A549 (cell line): ENCODE results near the gene C2orf78. TPM values are rescaled to one million over a fixed set of nuclear protein-coding genes. Genes with fewer than 3 reads are reported as not detected.
"Not testable (repeated sequence)": the region's sequence is repeated elsewhere in the genome, so short reads cannot be mapped to it uniquely, and the experiment has no call there.

ENCODE experiments used
- ATAC-seq, 2 experiments: fragments of 200-7000 bp in 1 of 2; fragments of >200 bp in 1 of 2; cut with Nextera tagmentation in 1 of 2; cut with Tn5 transposase in 1 of 2; 3 replicates each; pipeline versions ENCODE4 v1.8.0 to v1.9.1; 2018 to 2020; ENCODE audit warnings: mild to moderate bottlenecking in 1 of 2, moderate library complexity in 1 of 2
- CTCF ChIA-PET: fragments of 300-600 bp; sonication (Branson Sonifier 250); formaldehyde crosslinking; extraction: SDS; loops from one replicate; lab custom pipeline; 2021; ENCODE audit warnings: antibody characterized with exemption, inconsistent platforms; lab: Yijun Ruan, JAX
- POLR2A ChIA-PET: fragments of 350-600 bp; formaldehyde crosslinking; extraction: SDS; loops from one replicate; lab custom pipeline; 2021; ENCODE audit warnings: antibody characterized with exemption, inconsistent platforms; lab: Yijun Ruan, JAX
- DNase-seq, 2 experiments: peaks; one replicate each; pipeline versions ENCODE4 v3.0.0 to v3.0.0-alpha.2; 2011 to 2016; ENCODE audit warnings: low read depth in 1 of 2, low spot score in 1 of 2
- FAIRE-seq: peaks from 2 replicates; lab custom pipeline; 2011; peaks lifted over from hg19 to GRCh38; lab: Jason Lieb, UNC
- H3K27ac ChIP-seq, 2 experiments: fragments of >200 bp; sonication (Bioruptor Twin); formaldehyde crosslinking; 3 replicates each; pipeline ENCODE4 v1.5.1; 2016 to 2017
- H3K4me1 ChIP-seq: fragments of >200 bp; sonication (Bioruptor Twin); formaldehyde crosslinking; 3 replicates; pipeline ENCODE4 v1.6.1; 2016
- H3K4me2 ChIP-seq: fragments of >200 bp; sonication (Bioruptor Twin); formaldehyde crosslinking; 3 replicates; pipeline ENCODE4 v1.6.1; 2016
- H3K4me3 ChIP-seq: fragments of >200 bp; sonication (Bioruptor Twin); formaldehyde crosslinking; 3 replicates; pipeline ENCODE4 v1.5.1; 2016
- H3K9me3 ChIP-seq: fragments of >200 bp; sonication (Bioruptor Twin); formaldehyde crosslinking; 3 replicates; pipeline ENCODE4 v1.6.1; 2016
- BCL3 ChIP-seq: fragments of >200 bp; sonication (Bioruptor Twin); formaldehyde crosslinking; IDR thresholded peaks from 3 replicates; pipeline ENCODE4 v1.6.1; 2016
- CBX8 ChIP-seq: fragments of 200-600 bp; sonication (generic); IDR thresholded peaks from 2 replicates; pipeline ENCODE4 v1.6.1; 2016
- CEBPB ChIP-seq, 2 experiments: fragments of >200 bp in 1 of 2; sonication (Bioruptor Twin) in 1 of 2; formaldehyde crosslinking in 1 of 2; IDR thresholded peaks; 2 replicates each; pipeline ENCODE4 v1.6.1; 2012 to 2016
- EHF ChIP-seq: fragments of 250-450 bp; sonication (Bioruptor Pico); IDR thresholded peaks from 2 replicates; pipeline ENCODE4 v1.5.0; 2020; ENCODE audit warnings: mild to moderate bottlenecking
- ELK1 ChIP-seq: fragments of 150-350 bp; IDR thresholded peaks from 2 replicates; pipeline ENCODE4 v1.6.1; 2014; ENCODE audit warnings: low read depth, mild to moderate bottlenecking, low read length
- FOSB ChIP-seq: fragments of 250-450 bp; sonication (Bioruptor Pico); IDR thresholded peaks from 2 replicates; pipeline ENCODE4 v1.5.0; 2020; ENCODE audit warnings: mild to moderate bottlenecking, moderate library complexity
- FOSL2 ChIP-seq, 2 experiments: fragments of 450-650 bp in 1 of 2; fragments of >200 bp in 1 of 2; sonication (Bioruptor Twin) in 1 of 2; formaldehyde crosslinking; IDR thresholded peaks; 2 replicates each; pipeline versions ENCODE4 v1.5.0 to v1.6.1; 2016 to 2020; ENCODE audit warnings: mild to moderate bottlenecking in 1 of 2, moderate library complexity in 1 of 2
- HDAC2 ChIP-seq: fragments of 200-600 bp; sonication (generic); IDR thresholded peaks from 2 replicates; pipeline ENCODE4 v1.6.1; 2016
- HOXA7 ChIP-seq: fragments of 250-450 bp; sonication (Bioruptor Pico); IDR thresholded peaks from 2 replicates; pipeline ENCODE4 v1.5.0; 2020; ENCODE audit warnings: mild to moderate bottlenecking, moderate library complexity
- HOXB13 ChIP-seq: fragments of 250-450 bp; sonication (Bioruptor Pico); IDR thresholded peaks from 2 replicates; pipeline ENCODE4 v1.5.0; 2020; ENCODE audit warnings: low read depth, mild to moderate bottlenecking, moderate library complexity
- JUNB ChIP-seq: fragments of >200 bp; sonication (Bioruptor Twin); formaldehyde crosslinking; IDR thresholded peaks from 2 replicates; pipeline ENCODE4 v1.6.1; 2016
- KDM5A ChIP-seq: fragments of 200-600 bp; sonication (generic); IDR thresholded peaks from 2 replicates; pipeline ENCODE4 v1.6.1; 2016; ENCODE audit warnings: antibody characterized with exemption, mild to moderate bottlenecking
- MAFK ChIP-seq: fragments of 450-650 bp; IDR thresholded peaks from 2 replicates; pipeline ENCODE4 v1.6.1; 2014; ENCODE audit not compliant: partially characterized antibody
- MAX ChIP-seq: IDR thresholded peaks from 2 replicates; pipeline ENCODE4 v1.6.1; 2012
- NPAS2 ChIP-seq: fragments of 250-450 bp; sonication (Bioruptor Pico); IDR thresholded peaks from 2 replicates; pipeline ENCODE4 v1.8.0; 2022; ENCODE audit warnings: mild to moderate bottlenecking, moderate library complexity, borderline replicate concordance
- PBX3 ChIP-seq: IDR thresholded peaks from 2 replicates; pipeline ENCODE4 v1.6.1; 2012
- PHF8 ChIP-seq: fragments of 200-600 bp; sonication (generic); IDR thresholded peaks from 2 replicates; pipeline ENCODE4 v1.6.1; 2016; ENCODE audit warnings: low read depth, mild to moderate bottlenecking, antibody characterized with exemption, moderate library complexity, borderline replicate concordance
- RCOR1 ChIP-seq: fragments of 150-350 bp; IDR thresholded peaks from 2 replicates; pipeline ENCODE4 v1.6.1; 2014; ENCODE audit warnings: antibody characterized with exemption, low read length, low read depth
- SMC3 ChIP-seq: fragments of >200 bp; sonication (Bioruptor Twin); formaldehyde crosslinking; IDR thresholded peaks from 3 replicates; pipeline ENCODE4 v1.6.1; 2018; ENCODE audit warnings: inconsistent platforms
- TFCP2L1 ChIP-seq: fragments of 250-450 bp; sonication (Bioruptor Pico); IDR thresholded peaks from 2 replicates; pipeline ENCODE4 v1.5.0; 2021; ENCODE audit warnings: mild to moderate bottlenecking
- USF2 ChIP-seq: fragments of 450-650 bp; IDR thresholded peaks from 2 replicates; pipeline ENCODE4 v1.6.1; 2014; ENCODE audit warnings: antibody characterized with exemption
- ZC3H11A ChIP-seq: fragments of 450-650 bp; IDR thresholded peaks from 2 replicates; pipeline ENCODE4 v1.6.1; 2014; ENCODE audit warnings: antibody characterized with exemption, mild to moderate bottlenecking
- ZSCAN20 ChIP-seq: fragments of 250-450 bp; sonication (Bioruptor Pico); IDR thresholded peaks from 2 replicates; pipeline ENCODE4 v1.8.0; 2022; ENCODE audit warnings: mild to moderate bottlenecking, moderate library complexity
- WGBS: methylation state at CpG from one replicate; pipeline ENCODE4 v1.1.6; 2017; ENCODE audit errors: missing lambda C conversion rate; 5-methylcytosine and 5-hydroxymethylcytosine counted together
- polyA plus RNA-seq, 4 experiments: library from polyadenylated mRNA; depleted of rRNA in 3 of 4; stranded (reverse); fragments of >200 nt; fragmentation: RNase III in 1 of 4; extraction: RNeasy Plus Mini Kit Qiagen cat#74134 plus additional on column Dnase treatment in 1 of 4; gene quantifications; 2 replicates in 3 of 4; 3 replicates in 1 of 4; pipeline ENCODE4 v1.2.3, GENCODE V29; 2011 to 2017

The C2orf78 gene
- polyA plus RNA-seq, 2 of the 4 experiments (the other 2 are of a cell fraction): not detected

GRCh38 chr2:73780237-73780582 is 3.8 kb upstream of the C2orf78 start (continued):
- no peak for TF ChIP-seq ZC3H11A
- no peak for TF ChIP-seq HOXA7 (CRISPR knock-in tag)
- no peak for TF ChIP-seq JUNB
- no peak for TF ChIP-seq MAX
- TF ChIP-seq EHF (CRISPR knock-in tag): no peak
- TF ChIP-seq, all 56 proteins: peak for 0

GRCh38 chr2:73783402-73783801 is 581 bp upstream of the C2orf78 start:
- Histone ChIP-seq H3K4me2 (peak overlapping the region; percentile 75), H3K27ac (peak overlapping the region; percentile 72 to 80), H3K4me3 (0 out of 3 replicates have a peak overlapping the region, but pooled peaks have one; percentile 3), H3K4me1 (peaks cover 17% of the 10 kb centered on the region)
- peak in 1 of 2 experiments; percentile 31 for DNase-seq
- FAIRE-seq, H3K9me3 ChIP-seq, CTCF ChIA-PET: not testable (repeated sequence)
- POLR2A ChIA-PET: interaction anchor here (0.5 kb wide), 1 partner anchor 398 kb away, joined by 4 read pairs; the partner anchor contains the start of gene ALMS1
- peak in 1 of 2 experiments; percentile 18; a peak in 3 of 6 replicates for ATAC-seq
- WGBS: 18% methylated on average over 15 of the region's 15 CpGs
- peak; percentile 39; the same call in 1 of the 2 replicates for TF ChIP-seq FOSL2 (IDR thresholded peaks at IDR 0.05)
- TF ChIP-seq FOSL2 (CRISPR knock-in tag; IDR thresholded peaks at IDR 0.05): peak; percentile 59; the same call in 1 of the 2 replicates
- TF ChIP-seq MAX: 0 out of 2 replicates have a peak, but pooled peaks have one; percentile 25
- peak; percentile 16 for TF ChIP-seq MAFK

GRCh38 chr2:73811878-73812277 is 27.9 kb downstream of the C2orf78 start:
- FAIRE-seq (no peak), ATAC-seq (no peak), DNase-seq (no peak)
- Histone ChIP-seq H3K4me2 (no peak overlapping the region), H3K9me3 (no peaks in the 10 kb centered on the region), H3K4me1 (no peaks in the 10 kb centered on the region), H3K27ac (no peak overlapping the region), H3K4me3 (no peak overlapping the region)
- CTCF ChIA-PET: interaction anchor here (0.9 to 3.7 kb wide), 3 partner anchors 9 to 340 kb away, joined by 3 to 21 read pairs (median 3); no protein-coding TSS in a partner anchor
- POLR2A ChIA-PET: interaction anchor here (1.2 kb wide), 1 partner anchor 17 kb away, joined by 3 read pairs; the partner anchor contains the start of gene STAMBP
- TF ChIP-seq MAFK: peak; percentile 12
- no peak for TF ChIP-seq TFCP2L1 (CRISPR knock-in tag)

- no peak for ATAC-seq
- H3K27ac ChIP-seq: no peak overlapping the region
- FAIRE-seq: no peak
- H3K4me1 ChIP-seq: no peaks in the 10 kb centered on the region
- TF ChIP-seq CBX8: no peak
- no peak for TF ChIP-seq NPAS2 (CRISPR knock-in tag)
- no peak overlapping the region for H3K4me2 ChIP-seq
- no peaks in the 10 kb centered on the region for H3K9me3 ChIP-seq
- ChIA-PET POLR2A (interaction anchor here (1.2 kb wide), 1 partner anchor 16 kb away, joined by 3 read pairs; the partner anchor contains the start of gene STAMBP), CTCF (interaction anchor here (0.9 to 3.7 kb wide), 2 partner anchors 9 to 11 kb away, joined by 3 to 21 read pairs; no protein-coding TSS in a partner anchor)
- no peak for DNase-seq
- H3K4me3 ChIP-seq: no peak overlapping the region
Observed at GRCh38 chr2:73812635-73813034, 28.7 kb downstream of the C2orf78 start.

- no peak overlapping the region for H3K27ac ChIP-seq
- ChIA-PET POLR2A (interaction anchor here (0.6 kb wide), 1 partner anchor 135 kb away, joined by 5 read pairs; no protein-coding TSS in a partner anchor), CTCF (interaction anchor here (1.7 kb wide), 1 partner anchor 9 kb away, joined by 4 read pairs; no protein-coding TSS in a partner anchor)
- no peaks in the 10 kb centered on the region for H3K9me3 ChIP-seq
- no peak for FAIRE-seq
- no peak overlapping the region for H3K4me3 ChIP-seq
- DNase-seq: no peak
- no peak for TF ChIP-seq ZSCAN20 (CRISPR knock-in tag)
- TF ChIP-seq CEBPB (IDR thresholded peaks at IDR 0.05): no peak
- no peak for TF ChIP-seq USF2
- no peak for TF ChIP-seq SMC3
- TF ChIP-seq HOXB13: no peak
- no peak for TF ChIP-seq BCL3
- no peak for TF ChIP-seq FOSB
- TF ChIP-seq PBX3: no peak
- no peak for TF ChIP-seq HDAC2
- TF ChIP-seq ELK1: no peak
- TF ChIP-seq RCOR1: no peak
- TF ChIP-seq KDM5A: no peak
- no peak for TF ChIP-seq PHF8
- no peak for TF ChIP-seq EHF (CRISPR knock-in tag)
- TF ChIP-seq NPAS2 (CRISPR knock-in tag): no peak
- no peak overlapping the region for H3K4me2 ChIP-seq
- 85% methylated on average over 15 of the region's 18 CpGs for WGBS
- H3K4me1 ChIP-seq: no peaks in the 10 kb centered on the region
- no peak for ATAC-seq
Observed at GRCh38 chr2:73818296-73818695, 34.3 kb downstream of the C2orf78 start.
